Uterus (tissue), 4 donors: ENCODE data around the gene XIAP. TPM values are rescaled to one million over a fixed set of nuclear protein-coding genes. Genes with fewer than 3 reads are reported as not detected.

Experiments used
- DNase-seq, 2 donors: peaks; one replicate each; pipeline ENCODE4 v3.0.0-alpha.2; 2019 to 2020
- H3K27ac ChIP-seq, 2 donors: fragments of 200-600 bp; sonication (generic); 1 replicate in 1 of 2; 2 replicates in 1 of 2; pipeline ENCODE4 v1.5.1; 2016 to 2018
- H3K27me3 ChIP-seq, 2 donors: fragments of 200-600 bp; sonication (generic); one replicate each; pipeline ENCODE4 v1.5.1; 2018 to 2019; ENCODE audit warnings: control low read depth in 1 of 2
- H3K36me3 ChIP-seq, 2 donors: fragments of 200-600 bp; sonication (generic); one replicate each; pipeline ENCODE4 v1.5.1; 2019; ENCODE audit warnings: control low read depth in 1 of 2
- H3K4me1 ChIP-seq, 2 donors: fragments of 200-600 bp; sonication (generic); one replicate each; pipeline ENCODE4 v1.5.1; 2018 to 2019; ENCODE audit warnings: control low read depth in 1 of 2
- H3K4me3 ChIP-seq, 2 donors: fragments of 200-600 bp; sonication (generic); 1 replicate in 1 of 2; 2 replicates in 1 of 2; pipeline ENCODE4 v1.5.1; 2018 to 2019; ENCODE audit warnings: mild to moderate bottlenecking in 1 of 2
- H3K9me3 ChIP-seq, 2 donors: fragments of 200-600 bp; sonication (generic); one replicate each; pipeline ENCODE4 v1.5.1; 2019; ENCODE audit warnings: control low read depth in 1 of 2
- POLR2A ChIP-seq, 2 donors: fragments of 450-650 bp; IDR thresholded peaks; one replicate each; pipeline ENCODE4 v1.6.1; 2016; ENCODE audit warnings: antibody characterized with exemption in 2 of 2, mild to moderate bottlenecking in 1 of 2, moderate library complexity in 1 of 2
- intact Hi-C: fragments of 100-400 bp; cut with DNase I; formaldehyde crosslinking; loops from one replicate; pipeline ENCODE4 v1.15.1; 2023; ENCODE audit warnings: low total_unique reads
- total RNA-seq, 4 donors: library from RNA; depleted of rRNA in 3 of 4; stranded (reverse); fragments of >200 nt in 3 of 4; gene quantifications; one replicate each; pipeline versions ENCODE4 v1.1.0 to v1.2.4, GENCODE V29; 2014 to 2023
- TF ChIP-seq, protein P1 (sequence below), 4 experiments: fragments of 200-600 bp in 2 of 4; fragments of 450-650 bp in 2 of 4; sonication (generic) in 2 of 4; IDR thresholded peaks; one replicate each; pipeline ENCODE4 v1.5.1; 2016 to 2019; ENCODE audit warnings: antibody characterized with exemption in 4 of 4, mild to moderate bottlenecking in 2 of 4, moderate library complexity in 1 of 4
- donor health status: DM: yes; HTN: yes; CAD: no.

The XIAP gene
- total RNA-seq, 4 donors from 2014 or later, result 4.9 to 83.5 (median 56.6) TPM

DNA sequence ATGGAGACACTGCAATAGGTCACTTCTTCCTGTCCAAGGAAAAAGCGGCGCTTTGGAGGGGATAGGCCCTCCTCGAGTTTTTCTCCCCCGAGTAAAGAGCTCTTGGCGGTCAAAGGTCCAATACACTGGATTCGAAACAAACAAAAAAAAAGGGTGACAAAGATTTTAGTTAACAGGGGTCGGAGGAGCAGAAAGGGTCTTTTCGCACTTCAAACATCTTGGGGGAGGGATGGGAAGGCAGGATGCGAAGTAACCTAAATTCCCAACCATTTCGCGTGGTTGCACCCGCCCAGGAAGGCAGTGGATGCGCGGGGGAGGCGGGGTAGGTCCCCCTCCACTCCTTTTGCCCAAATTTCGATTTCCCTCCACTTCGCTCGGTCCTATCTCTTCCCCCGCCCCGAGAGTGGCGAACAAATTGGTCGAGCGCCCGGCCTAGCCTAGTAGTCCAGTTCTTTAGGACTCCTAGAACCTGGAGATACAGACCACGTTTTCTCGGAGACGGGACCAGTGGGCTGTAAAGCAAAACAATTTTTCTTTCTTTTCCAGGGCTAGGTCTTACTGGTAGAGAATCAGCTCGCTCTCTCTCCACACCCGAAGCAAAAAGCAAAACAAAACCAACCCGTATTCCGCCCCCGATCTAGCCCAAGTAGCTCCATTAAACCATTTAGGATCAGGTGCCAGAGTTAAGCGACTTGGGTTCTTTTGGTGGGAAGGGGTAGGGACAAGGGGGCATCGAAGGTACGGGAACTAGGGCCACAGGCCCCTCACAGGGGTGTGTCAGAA lies 99.6 kb downstream of the XIAP start:
- Histone ChIP-seq H3K9me3 (no peaks in the 10 kb centered on the region), H3K27ac (peak overlapping the region; percentile 90 to 97), H3K27me3 (no peaks in the 10 kb centered on the region), H3K4me1 (no peaks in the 10 kb centered on the region), H3K4me3 (peak overlapping the region; percentile 39 to 61), H3K36me3 (no peaks in the 10 kb centered on the region)
- intact Hi-C loops, result no loop called here
- DNase-seq, result peak; percentile 58 to 67
- TF ChIP-seq, protein P1, sequence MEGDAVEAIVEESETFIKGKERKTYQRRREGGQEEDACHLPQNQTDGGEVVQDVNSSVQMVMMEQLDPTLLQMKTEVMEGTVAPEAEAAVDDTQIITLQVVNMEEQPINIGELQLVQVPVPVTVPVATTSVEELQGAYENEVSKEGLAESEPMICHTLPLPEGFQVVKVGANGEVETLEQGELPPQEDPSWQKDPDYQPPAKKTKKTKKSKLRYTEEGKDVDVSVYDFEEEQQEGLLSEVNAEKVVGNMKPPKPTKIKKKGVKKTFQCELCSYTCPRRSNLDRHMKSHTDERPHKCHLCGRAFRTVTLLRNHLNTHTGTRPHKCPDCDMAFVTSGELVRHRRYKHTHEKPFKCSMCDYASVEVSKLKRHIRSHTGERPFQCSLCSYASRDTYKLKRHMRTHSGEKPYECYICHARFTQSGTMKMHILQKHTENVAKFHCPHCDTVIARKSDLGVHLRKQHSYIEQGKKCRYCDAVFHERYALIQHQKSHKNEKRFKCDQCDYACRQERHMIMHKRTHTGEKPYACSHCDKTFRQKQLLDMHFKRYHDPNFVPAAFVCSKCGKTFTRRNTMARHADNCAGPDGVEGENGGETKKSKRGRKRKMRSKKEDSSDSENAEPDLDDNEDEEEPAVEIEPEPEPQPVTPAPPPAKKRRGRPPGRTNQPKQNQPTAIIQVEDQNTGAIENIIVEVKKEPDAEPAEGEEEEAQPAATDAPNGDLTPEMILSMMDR (IDR thresholded peaks at IDR 0.05), result no peak
- TF ChIP-seq POLR2A (IDR thresholded peaks at IDR 0.05), result no peak

DNA sequence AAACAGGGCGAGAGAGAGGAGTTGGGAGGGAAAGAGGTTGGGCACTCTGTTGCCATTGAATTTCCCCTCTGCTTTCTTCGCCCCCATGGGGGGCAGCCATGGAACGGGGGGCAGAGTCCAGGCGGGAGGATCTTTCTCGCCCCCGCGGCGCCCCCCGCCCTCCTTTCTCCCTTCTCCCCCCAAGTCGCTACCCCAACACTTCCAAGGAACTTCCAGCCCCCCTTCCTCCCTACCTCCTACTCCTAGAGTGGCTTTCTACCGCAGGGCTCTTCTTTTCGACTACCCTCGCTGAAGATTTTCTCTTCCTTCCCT lies 101.1 kb downstream of the XIAP start:
- no peaks in the 10 kb centered on the region for H3K4me1 ChIP-seq
- DNase-seq, result peak in 1 of 2 donors; percentile 16
- TF ChIP-seq, protein P1 (IDR thresholded peaks at IDR 0.05), result no peak
- no peak for TF ChIP-seq POLR2A (IDR thresholded peaks at IDR 0.05)
- no peaks in the 10 kb centered on the region for H3K36me3 ChIP-seq
- intact Hi-C loops, result no loop called here
- H3K27me3 ChIP-seq, result no peaks in the 10 kb centered on the region
- peak overlapping the region; percentile 98 to 99 for H3K27ac ChIP-seq
- peak overlapping the region; percentile 52 to 57 for H3K4me3 ChIP-seq
- no peaks in the 10 kb centered on the region for H3K9me3 ChIP-seq

DNA sequence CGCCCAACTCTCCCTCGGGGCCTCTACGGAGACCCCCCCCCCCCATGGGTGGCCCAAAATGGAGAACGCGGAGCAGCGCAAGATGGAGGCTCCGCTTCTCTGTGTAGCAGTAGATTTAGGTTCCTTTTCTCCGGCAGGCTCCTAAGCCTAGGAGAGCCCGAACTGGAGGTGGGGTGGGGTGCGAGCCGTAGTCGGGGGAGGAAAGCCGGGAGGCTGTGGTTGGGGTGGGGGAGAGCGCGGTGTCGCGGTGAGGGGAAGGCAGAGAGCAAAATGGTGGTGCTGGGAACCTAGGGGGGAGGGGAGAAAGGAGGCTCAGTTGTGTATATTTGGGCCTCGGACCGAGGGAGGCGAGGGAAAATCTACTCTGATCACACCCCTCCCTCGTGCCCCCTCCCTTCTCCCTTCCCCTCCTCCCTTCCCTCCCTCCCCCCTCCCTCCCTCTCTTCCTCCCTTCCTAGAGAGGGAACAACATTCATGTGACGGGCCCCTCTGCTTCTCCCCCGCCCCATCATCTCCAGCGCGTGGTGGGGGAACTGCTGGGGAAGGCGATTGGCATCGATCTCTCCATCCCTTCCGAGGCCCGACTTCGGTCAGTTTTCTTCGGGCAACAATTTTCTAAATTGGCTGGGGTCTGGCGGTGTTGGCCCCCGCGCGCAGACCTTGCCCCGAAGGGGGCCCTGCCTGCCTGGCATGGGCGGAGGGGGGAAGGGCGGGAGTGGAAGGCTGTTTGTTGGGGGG lies 101.6 kb downstream of the XIAP start, which contains the start of gene STAG2:
STAG2 (plus strand) TSS at position 439 of the 738 bp plus-strand sequence. CDS start 60,922 bp downstream, outside the sequence.
- intact Hi-C loops, result no loop called here
- no peaks in the 10 kb centered on the region for H3K9me3 ChIP-seq
- DNase-seq, result peak; percentile 68 to 86

DNA sequence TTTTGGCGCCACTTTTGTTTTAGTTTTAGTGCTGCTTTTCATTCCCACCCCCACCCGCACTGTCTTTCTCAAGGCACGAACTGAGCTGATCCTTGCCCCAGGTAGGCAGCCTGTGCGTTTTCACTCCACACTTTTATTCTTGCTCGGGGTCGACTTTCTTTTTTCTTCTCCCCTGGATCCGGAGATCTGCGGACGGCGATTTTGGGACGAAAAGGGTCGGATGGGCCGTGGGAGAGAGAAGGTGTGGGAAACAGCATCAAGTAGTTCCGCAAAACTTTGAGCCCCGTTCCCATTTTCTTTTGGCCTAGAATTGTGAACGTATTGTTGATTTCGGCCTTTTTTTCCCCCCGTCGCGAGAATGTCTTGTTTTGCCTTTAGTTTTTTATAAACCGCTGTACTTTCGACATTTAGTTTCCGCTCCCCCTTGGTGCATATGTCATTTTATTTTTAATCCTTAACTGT lies 102.2 kb downstream of the XIAP start:
- intact Hi-C loops, result no loop called here
- H3K27me3 ChIP-seq, result no peaks in the 10 kb centered on the region

More for the DNA sequence above, 101.6 kb downstream of the XIAP start, which contains the start of gene STAG2:
- TF ChIP-seq POLR2A (IDR thresholded peaks at IDR 0.05), result peak in 1 of 2 donors; percentile 42
- TF ChIP-seq, protein P1 (IDR thresholded peaks at IDR 0.05), result no peak
- Histone ChIP-seq H3K27ac (peak within 1 kb of the TSS; percentile 98 to 99), H3K36me3 (no peaks in the 10 kb centered on the region), H3K4me3 (peak within 1 kb of the TSS; percentile 52 to 57), H3K4me1 (no peaks in the 10 kb centered on the region), H3K27me3 (no peaks in the 10 kb centered on the region)

More for the DNA sequence above, 102.2 kb downstream of the XIAP start:
- TF ChIP-seq POLR2A (IDR thresholded peaks at IDR 0.05), result no peak
- TF ChIP-seq, protein P1 (IDR thresholded peaks at IDR 0.05), result no peak
- DNase-seq, result no peak
- Histone ChIP-seq H3K9me3 (no peaks in the 10 kb centered on the region), H3K27ac (peak overlapping the region; percentile 98 to 99), H3K4me1 (no peaks in the 10 kb centered on the region), H3K4me3 (peak overlapping the region; percentile 52 to 57), H3K36me3 (no peaks in the 10 kb centered on the region)
